PC-3 (cell line): ENCODE results near the gene ASPRV1. TPM values are rescaled to one million over a fixed set of nuclear protein-coding genes. Genes with fewer than 3 reads are reported as not detected.

ENCODE experiments used
- ATAC-seq: fragments of 200-7000 bp; cut with Tn5 transposase; 2 replicates; pipeline ENCODE4 v1.9.1; 2020; ENCODE audit warnings: mild to moderate bottlenecking, moderate library complexity
- BruUV-seq: library from RNA; stranded (reverse); fragments of 400-500 nt; replicated peaks from 2 replicates; lab custom pipeline; 2021; lab: Mats Ljungman, UMichigan
- CTCF ChIA-PET: fragments of 300-600 bp; sonication (Branson Sonifier 250); formaldehyde crosslinking; loops from one replicate; lab custom pipeline; 2022; ENCODE audit warnings: antibody characterized with exemption; lab: Charles Lee
- POLR2A ChIA-PET: fragments of 300-600 bp; sonication (Branson Sonifier 250); formaldehyde crosslinking; loops from one replicate; lab custom pipeline; 2022; ENCODE audit warnings: antibody characterized with exemption; ENCODE audit not compliant: unreplicated experiment; lab: Charles Lee
- DNase-seq: peaks from one replicate; pipeline ENCODE4 v3.0.0-alpha.2; 2015
- H2AFZ ChIP-seq: fragments of 300-600 bp; sonication (generic); 2 replicates; pipeline ENCODE4 v1.6.0; 2016; ENCODE audit warnings: antibody characterized with exemption, low read length
- H3F3A ChIP-seq: fragments of 300-600 bp; sonication (generic); one replicate; pipeline ENCODE4 v1.6.0; 2017; ENCODE audit warnings: antibody characterized with exemption, low read length, control low read depth, mild to moderate bottlenecking; ENCODE audit not compliant: unreplicated experiment
- H3K27ac ChIP-seq: fragments of 300-600 bp; sonication (generic); 2 replicates; pipeline ENCODE4 v1.5.1; 2016; ENCODE audit warnings: mild to moderate bottlenecking, low read length
- H3K27me3 ChIP-seq: fragments of 300-600 bp; sonication (generic); 2 replicates; pipeline ENCODE4 v1.6.1; 2016; ENCODE audit warnings: low read length, mixed read lengths
- H3K36me3 ChIP-seq: fragments of 300-600 bp; sonication (generic); 2 replicates; pipeline ENCODE4 v1.6.1; 2016; ENCODE audit warnings: low read depth, mixed run types, low read length, mixed read lengths
- H3K4me1 ChIP-seq: fragments of 300-600 bp; sonication (generic); 2 replicates; pipeline ENCODE4 v1.5.1; 2016; ENCODE audit warnings: low read length; ENCODE audit not compliant: insufficient read depth
- H3K4me2 ChIP-seq: fragments of 300-600 bp; sonication (generic); 2 replicates; pipeline ENCODE4 v1.6.0; 2016; ENCODE audit warnings: low read length
- H3K4me3 ChIP-seq: fragments of 300-600 bp; sonication (generic); 2 replicates; pipeline ENCODE4 v1.5.1; 2016; ENCODE audit warnings: mild to moderate bottlenecking, low read length, mixed read lengths
- H3K79me2 ChIP-seq: fragments of 300-600 bp; sonication (generic); 2 replicates; pipeline ENCODE4 v1.6.1; 2017; ENCODE audit warnings: low read length, mixed read lengths
- H3K9ac ChIP-seq: fragments of 300-600 bp; sonication (generic); 2 replicates; pipeline ENCODE4 v1.6.0; 2016; ENCODE audit warnings: mild to moderate bottlenecking, low read length
- H3K9me2 ChIP-seq: fragments of 300-600 bp; sonication (generic); replicated peaks from 2 replicates; pipeline ENCODE4 v1.6.1; 2016; ENCODE audit warnings: mixed run types, low read length, mixed read lengths
- H3K9me3 ChIP-seq: fragments of 300-600 bp; sonication (generic); 2 replicates; pipeline ENCODE4 v1.6.1; 2016; ENCODE audit warnings: low read length, mixed read lengths
- H4K20me1 ChIP-seq: fragments of 300-600 bp; sonication (generic); 2 replicates; pipeline ENCODE4 v1.6.1; 2016; ENCODE audit warnings: low read length, mixed read lengths
- CTCF ChIP-seq: fragments of 300-600 bp; sonication (generic); conservative IDR thresholded peaks from 2 replicates; pipeline ENCODE4 v1.5.1; 2017; ENCODE audit warnings: antibody characterized with exemption, low read depth, mild to moderate bottlenecking, low read length
- EZH2 ChIP-seq: fragments of 300-600 bp; sonication (generic); IDR thresholded peaks from one replicate; pipeline ENCODE4 v1.6.1; 2017; ENCODE audit warnings: antibody characterized with exemption, mild to moderate bottlenecking, low read length; ENCODE audit not compliant: unreplicated experiment
- EZH2phosphoT487 ChIP-seq: fragments of 300-600 bp; sonication (generic); IDR thresholded peaks from 2 replicates; pipeline ENCODE4 v1.6.1; 2018; ENCODE audit warnings: mild to moderate bottlenecking, antibody characterized with exemption, low read length, borderline replicate concordance
- intact Hi-C: fragments of 100-400 bp; cut with micrococcal nuclease; formaldehyde crosslinking; loops from 2 replicates; pipeline ENCODE4 v1.9.0; 2023
- total RNA-seq: library from RNA; depleted of rRNA; stranded (reverse); fragments of >200 nt; gene quantifications from 2 replicates; pipeline ENCODE4 v1.2.3, GENCODE V29; 2014

ASPRV1 gene
- total RNA-seq, 1 experiment from 2014 or later: not detected

- H3K4me1 ChIP-seq: 0 out of 2 replicates have a peak, but pooled peaks cover 4% of the 10 kb centered on the region
- H3K27me3 ChIP-seq: no peaks in the 10 kb centered on the region
- TF ChIP-seq EZH2: no peak
- TF ChIP-seq CTCF: no peak
- no peak for TF ChIP-seq EZH2phosphoT487
- no peak overlapping the region for H3K9ac ChIP-seq
- no peak overlapping the region for H2AFZ ChIP-seq
- DNase-seq (no peak), ATAC-seq (0 out of 2 replicates have a peak, but pooled peaks have one; percentile 24)
- H3K36me3 ChIP-seq: no peaks in the 10 kb centered on the region
- CTCF ChIA-PET: no interaction called here
- intact Hi-C loops: no loop called here
- POLR2A ChIA-PET: no interaction called here
- no peaks in the 10 kb centered on the region for H4K20me1 ChIP-seq
- H3K4me3 ChIP-seq: no peak overlapping the region
- no peaks in the 10 kb centered on the region for H3K9me2 ChIP-seq
- BruUV-seq: no TSS peak
- H3K79me2 ChIP-seq: no peaks in the 10 kb centered on the region
- no peaks in the 10 kb centered on the region for H3F3A ChIP-seq
- H3K27ac ChIP-seq: no peak overlapping the region
- no peaks in the 10 kb centered on the region for H3K9me3 ChIP-seq
- no peak overlapping the region for H3K4me2 ChIP-seq
Measured at GRCh38 chr2:70009762-70010575, 48.5 kb upstream of the ASPRV1 start.

GRCh38 chr2:70008290-70008689 lies 46.9 kb upstream of the ASPRV1 start:
- Histone ChIP-seq H3K9me3 (no peaks in the 10 kb centered on the region), H3K9me2 (no peaks in the 10 kb centered on the region), H3F3A (no peaks in the 10 kb centered on the region), H3K27me3 (no peaks in the 10 kb centered on the region), H3K79me2 (no peaks in the 10 kb centered on the region), H3K4me3 (no peak overlapping the region), H4K20me1 (no peaks in the 10 kb centered on the region), H3K27ac (no peak overlapping the region), H3K4me1 (0 out of 2 replicates have a peak, but pooled peaks cover 4% of the 10 kb centered on the region), H2AFZ (no peak overlapping the region), H3K4me2 (no peak overlapping the region), H3K9ac (no peak overlapping the region), H3K36me3 (no peaks in the 10 kb centered on the region)
- CTCF ChIA-PET: no interaction called here
- ATAC-seq: no peak
- POLR2A ChIA-PET: no interaction called here
- no peak for DNase-seq
- TF ChIP-seq EZH2phosphoT487 (no peak), CTCF (no peak), EZH2 (no peak)
- BruUV-seq: no TSS peak
- intact Hi-C loops: no loop called here

- DNase-seq (no peak), ATAC-seq (no peak)
- Histone ChIP-seq H3K36me3 (no peaks in the 10 kb centered on the region), H2AFZ (no peak overlapping the region), H3F3A (no peaks in the 10 kb centered on the region), H4K20me1 (no peaks in the 10 kb centered on the region), H3K4me2 (no peak overlapping the region), H3K27ac (no peak overlapping the region), H3K79me2 (no peaks in the 10 kb centered on the region), H3K9me3 (no peaks in the 10 kb centered on the region), H3K4me1 (0 out of 2 replicates have a peak, but pooled peaks cover 4% of the 10 kb centered on the region), H3K9ac (no peak overlapping the region), H3K9me2 (no peaks in the 10 kb centered on the region), H3K27me3 (no peaks in the 10 kb centered on the region), H3K4me3 (no peak overlapping the region)
- intact Hi-C loops: no loop called here
- TF ChIP-seq EZH2phosphoT487 (no peak), CTCF (no peak), EZH2 (no peak)
- ChIA-PET CTCF (no interaction called here), POLR2A (no interaction called here)
- no TSS peak for BruUV-seq
Measured at GRCh38 chr2:70007151-70007550, 45.7 kb upstream of the ASPRV1 start.
